Tibial nerve (tissue), 4 donors: ENCODE measurements around the gene SBNO2.
"Not testable (repeated sequence)": the region's sequence is repeated elsewhere in the genome, so short reads cannot be mapped to it uniquely, and the experiment has no call there.

Experiments used
- CTCF ChIP-seq, 5 experiments: fragments of 200-600 bp in 3 of 5; fragments of 450-650 bp in 2 of 5; sonication (generic) in 3 of 5; IDR thresholded peaks; one replicate each; pipeline ENCODE4 v1.5.1; 2016 to 2019; ENCODE audit warnings: antibody characterized with exemption in 5 of 5, mild to moderate bottlenecking in 3 of 5, moderate library complexity in 2 of 5
- EP300 ChIP-seq, 2 donors: sonication (generic); formaldehyde crosslinking; IDR thresholded peaks; one replicate each; pipeline ENCODE4 v1.6.1; 2017; ENCODE audit warnings: antibody characterized with exemption in 2 of 2, mild to moderate bottlenecking in 1 of 2
- POLR2A ChIP-seq, 2 donors: fragments of 450-650 bp; IDR thresholded peaks; one replicate each; pipeline ENCODE4 v1.6.1; 2017; ENCODE audit warnings: antibody characterized with exemption in 2 of 2, mild to moderate bottlenecking in 2 of 2, moderate library complexity in 2 of 2

DNA sequence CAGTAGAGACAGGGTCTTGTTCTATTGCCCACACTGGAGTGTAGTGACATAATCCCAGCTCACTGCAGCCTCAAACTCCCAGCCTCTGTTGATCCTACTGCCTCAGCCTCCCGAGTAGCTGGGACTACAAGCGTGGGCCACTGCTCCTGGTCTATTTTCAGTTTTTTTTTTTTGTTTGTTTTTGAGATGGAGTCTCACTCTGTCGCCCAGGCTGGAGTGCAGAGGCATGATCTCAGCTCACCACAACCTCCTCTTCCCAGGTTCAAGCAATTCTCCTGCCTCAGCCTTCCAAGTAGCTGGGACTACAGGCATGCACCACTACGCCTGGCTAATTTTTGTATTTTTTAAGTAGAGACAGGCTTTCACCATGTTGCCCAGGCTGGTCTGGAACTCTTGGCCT lies 26.5 kb upstream of the SBNO2 start:
- not testable (repeated sequence) for TF ChIP-seq CTCF, EP300, POLR2A (IDR thresholded peaks at IDR 0.05)
